Mucosa of rectum (tissue), 2 donors: Measurements from ENCODE around the gene KIAA1143.
A peak's percentile ranks its signal among the peaks of the same experiment; 100 is the strongest.

Experiments used
- H3K27ac ChIP-seq, 2 donors: one replicate each; pipeline ENCODE4 v1.7.0; 2013; ENCODE audit warnings: inconsistent platforms in 2 of 2, low read depth in 2 of 2, low read length in 2 of 2
- H3K27me3 ChIP-seq, 2 donors: one replicate each; pipeline ENCODE4 v1.7.0; 2013; ENCODE audit warnings: low read length in 2 of 2; ENCODE audit not compliant: control insufficient read depth in 2 of 2, insufficient read depth in 2 of 2
- H3K36me3 ChIP-seq, 2 donors: one replicate each; pipeline ENCODE4 v1.7.0; 2013; ENCODE audit warnings: low read length in 2 of 2; ENCODE audit not compliant: control insufficient read depth in 2 of 2, insufficient read depth in 2 of 2
- H3K4me1 ChIP-seq, 2 donors: one replicate each; pipeline ENCODE4 v1.7.0; 2013; ENCODE audit warnings: low read length in 2 of 2, mild to moderate bottlenecking in 1 of 2; ENCODE audit not compliant: control insufficient read depth in 2 of 2, insufficient read depth in 2 of 2
- H3K4me3 ChIP-seq, 2 donors: one replicate each; pipeline ENCODE4 v1.7.0; 2013; ENCODE audit warnings: low read length in 2 of 2
- H3K9ac ChIP-seq, 2 donors: one replicate each; pipeline ENCODE4 v1.7.0; 2013; ENCODE audit warnings: low read length in 2 of 2, low read depth in 1 of 2, mild to moderate bottlenecking in 1 of 2
- H3K9me3 ChIP-seq, 2 donors: one replicate each; pipeline ENCODE4 v1.7.0; 2013; ENCODE audit warnings: low read length in 2 of 2; ENCODE audit not compliant: control insufficient read depth in 2 of 2
- donor health status: healthy.
- donor health status: Normal muscosa, but diverticular disease.

The KIAA1143 gene

DNA sequence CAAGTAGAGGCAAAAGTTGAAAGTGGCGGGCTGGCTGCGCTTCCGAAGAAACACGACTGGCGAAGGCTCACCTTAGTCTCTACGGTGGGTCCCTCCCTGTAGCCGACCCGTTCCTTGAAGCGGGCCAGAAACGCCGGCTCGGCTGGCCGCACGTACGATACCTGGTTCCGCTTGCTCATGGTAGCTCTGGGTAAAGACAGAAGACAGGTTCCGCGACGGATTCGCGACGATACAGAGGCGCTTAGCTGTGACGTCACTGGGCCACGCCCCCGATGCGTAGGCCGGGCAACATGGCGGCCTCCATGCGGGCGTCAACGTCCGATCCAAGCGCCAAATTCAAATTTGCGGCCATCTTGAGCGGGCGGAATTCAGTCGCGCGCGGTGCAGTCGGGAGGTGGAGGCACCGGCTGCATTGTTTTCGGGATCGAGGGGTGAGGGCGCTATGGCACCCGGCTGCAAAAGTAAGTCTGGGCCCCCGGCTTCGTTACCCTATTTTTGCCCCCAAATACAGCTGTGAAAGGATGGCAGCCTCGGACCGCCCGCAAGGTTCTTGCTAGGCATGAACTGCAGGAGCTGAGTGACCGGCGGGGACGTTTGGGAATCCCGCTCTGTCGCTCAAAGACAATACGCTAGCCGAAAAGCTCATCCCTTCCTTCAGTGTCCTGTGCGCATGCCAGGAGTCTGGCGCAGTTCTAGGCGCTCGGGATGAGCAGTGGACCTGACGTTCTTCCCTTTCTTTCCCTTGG lies at the start of gene KIAA1143, which contains the start of gene KIF15:
Gene KIAA1143 (minus strand): TSS at position 196 of the 746 bp plus-strand sequence. CDS start 17 bp downstream, at position 179.
Gene KIF15 (plus strand): TSS at position 371 of the 746 bp plus-strand sequence. CDS start 72 bp downstream, at position 443.
- H3K27me3 ChIP-seq: no peaks in the 10 kb centered on the region
- H3K4me3 ChIP-seq: peak within 1 kb of the TSS; percentile 87 to 90
- H3K9me3 ChIP-seq: peaks cover 4 to 7% of the 10 kb centered on the region in 2 donors
- peak within 1 kb of the TSS; percentile 83 to 86 for H3K9ac ChIP-seq
- peaks cover 8 to 10% of the 10 kb centered on the region in 2 donors for H3K4me1 ChIP-seq
- peaks cover 0 to 10% of the 10 kb centered on the region in 2 donors for H3K36me3 ChIP-seq
- peak within 1 kb of the TSS; percentile 45 to 83 for H3K27ac ChIP-seq

DNA sequence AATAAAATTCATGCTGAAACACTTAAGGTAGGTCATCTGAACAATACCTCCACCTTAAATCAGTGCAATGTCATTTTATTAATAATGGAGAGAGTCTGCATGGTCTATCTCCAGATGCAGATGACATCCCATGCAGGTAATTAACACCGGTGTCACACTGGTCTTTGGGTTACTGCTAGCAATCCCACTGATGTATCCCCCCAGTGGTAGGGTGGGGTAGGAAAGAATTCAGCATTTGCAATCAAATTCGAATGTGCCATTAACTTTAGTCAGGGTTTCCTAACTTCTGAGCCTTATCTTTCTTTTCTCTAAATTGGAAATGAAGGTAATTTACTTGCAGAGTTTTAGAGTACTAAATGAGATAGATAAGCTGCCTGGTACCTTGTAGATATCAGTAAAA lies 44.5 kb upstream of the KIAA1143 start:
- Histone ChIP-seq H3K36me3 (peaks cover 0 to 3% of the 10 kb centered on the region in 2 donors), H3K9ac (no peak overlapping the region), H3K4me3 (no peak overlapping the region), H3K9me3 (no peaks in the 10 kb centered on the region), H3K4me1 (no peaks in the 10 kb centered on the region), H3K27me3 (no peaks in the 10 kb centered on the region), H3K27ac (no peak overlapping the region)

DNA sequence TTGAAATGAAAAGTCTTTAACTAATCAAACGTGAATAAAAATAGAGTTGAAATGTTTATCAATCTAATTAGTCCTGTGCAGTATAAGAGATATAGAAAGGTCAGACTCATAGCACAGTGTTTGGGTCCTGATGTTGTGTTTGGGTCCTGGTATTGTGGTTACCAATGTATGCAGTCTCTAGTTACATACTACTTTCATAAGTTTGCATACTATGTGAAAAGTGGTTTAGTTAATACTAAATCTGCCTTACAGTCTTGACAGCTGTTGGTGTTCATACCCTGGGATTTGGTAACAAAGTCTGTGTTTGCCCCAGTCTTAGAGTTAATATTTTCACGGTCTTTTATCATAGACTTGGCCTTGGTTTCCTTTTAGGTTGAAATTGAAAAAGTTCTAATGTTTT lies 41.9 kb upstream of the KIAA1143 start:
- no peaks in the 10 kb centered on the region for H3K9me3 ChIP-seq
- no peaks in the 10 kb centered on the region for H3K27me3 ChIP-seq
- no peak overlapping the region for H3K4me3 ChIP-seq
- H3K27ac ChIP-seq: no peak overlapping the region
- H3K36me3 ChIP-seq: peaks cover 0 to 5% of the 10 kb centered on the region in 2 donors
- H3K4me1 ChIP-seq: no peaks in the 10 kb centered on the region
- no peak overlapping the region for H3K9ac ChIP-seq

DNA sequence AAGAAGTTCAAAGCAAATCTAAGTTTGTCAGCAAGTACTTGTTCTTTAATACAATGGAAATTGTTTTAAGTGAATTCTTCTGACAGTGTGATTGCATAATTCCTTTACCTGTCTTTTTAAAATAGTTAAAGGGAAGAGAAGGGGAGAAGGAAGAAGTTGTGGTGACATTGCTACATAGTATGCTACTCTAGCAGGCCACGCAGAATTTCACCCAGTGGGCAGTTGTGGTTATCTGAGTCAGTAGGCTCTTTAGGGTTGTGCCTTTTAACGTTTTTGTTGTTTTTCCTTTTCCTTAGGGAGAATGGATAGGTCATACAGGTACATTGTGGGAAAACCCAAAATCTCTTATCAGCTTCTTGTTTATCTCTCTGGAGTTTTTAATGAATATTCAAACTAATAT lies 40.6 kb upstream of the KIAA1143 start:
- Histone ChIP-seq H3K27ac (no peak overlapping the region), H3K9ac (no peak overlapping the region), H3K36me3 (peaks cover 0 to 5% of the 10 kb centered on the region in 2 donors), H3K9me3 (no peaks in the 10 kb centered on the region), H3K27me3 (no peaks in the 10 kb centered on the region), H3K4me3 (no peak overlapping the region), H3K4me1 (no peaks in the 10 kb centered on the region)

DNA sequence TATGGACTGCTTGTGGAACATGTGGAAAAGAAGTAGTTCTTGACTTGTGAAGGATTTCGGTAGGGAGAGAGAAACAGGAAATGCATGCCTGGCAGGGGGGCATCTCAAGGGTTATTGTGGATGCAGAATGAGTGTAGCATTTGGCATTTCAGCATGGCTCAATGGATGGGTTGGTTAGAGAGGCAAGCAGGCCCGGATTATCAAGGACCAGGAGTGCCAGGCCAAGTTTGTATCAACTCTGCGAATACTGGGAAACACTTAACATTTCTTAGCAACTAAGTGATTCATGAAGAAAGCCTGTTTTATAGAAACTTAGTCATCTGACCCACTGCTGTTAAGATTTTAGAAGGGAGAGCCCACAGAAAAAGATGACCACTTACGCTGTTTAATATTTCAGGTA lies 33.8 kb upstream of the KIAA1143 start:
- H3K27ac ChIP-seq: no peak overlapping the region
- no peak overlapping the region for H3K4me3 ChIP-seq
- peaks cover 0 to 6% of the 10 kb centered on the region in 2 donors for H3K36me3 ChIP-seq
- H3K9me3 ChIP-seq: no peaks in the 10 kb centered on the region
- H3K4me1 ChIP-seq: no peaks in the 10 kb centered on the region
- no peaks in the 10 kb centered on the region for H3K27me3 ChIP-seq
- H3K9ac ChIP-seq: no peak overlapping the region

DNA sequence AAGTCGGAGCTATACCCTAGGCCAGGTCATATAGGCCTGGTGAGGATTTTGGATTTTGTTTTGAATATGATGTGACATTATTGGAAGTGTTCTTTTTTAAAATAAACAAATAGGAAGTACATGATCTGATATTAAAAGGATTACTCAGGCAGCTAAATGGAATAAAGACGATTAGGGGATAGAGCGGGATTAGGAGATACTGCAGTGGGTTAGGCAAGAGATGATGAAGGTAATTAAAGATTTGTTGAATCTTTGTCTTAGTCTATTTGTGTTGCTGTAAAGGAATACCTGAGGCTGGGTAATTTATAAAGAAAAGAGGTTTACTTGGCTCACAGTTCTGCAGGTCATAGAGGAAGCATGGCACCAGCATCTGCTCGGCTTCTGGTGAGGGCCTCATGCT lies 21.5 kb upstream of the KIAA1143 start:
- H3K36me3 ChIP-seq: peaks cover 0 to 2% of the 10 kb centered on the region in 2 donors
- H3K9ac ChIP-seq: no peak overlapping the region
- H3K27ac ChIP-seq: no peak overlapping the region
- H3K27me3 ChIP-seq: no peaks in the 10 kb centered on the region
- H3K9me3 ChIP-seq: no peaks in the 10 kb centered on the region
- H3K4me3 ChIP-seq: no peak overlapping the region
- H3K4me1 ChIP-seq: no peaks in the 10 kb centered on the region

DNA sequence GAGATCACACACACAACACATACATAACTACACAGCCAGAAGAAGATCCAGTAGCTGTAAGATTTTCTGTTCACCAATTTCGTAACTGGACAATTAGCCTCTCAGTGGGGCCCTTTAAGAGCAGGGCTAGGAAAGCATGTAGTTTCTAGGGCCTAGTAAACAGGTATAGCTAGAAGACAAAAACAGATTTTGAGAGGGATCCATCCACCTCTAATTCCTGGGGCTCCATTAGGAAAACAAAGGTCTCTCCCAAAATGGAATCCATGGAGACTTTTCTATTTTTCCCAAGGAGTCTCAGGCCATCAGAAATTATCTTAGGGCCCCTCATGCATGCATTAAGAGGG lies 10.7 kb upstream of the KIAA1143 start:
- H3K4me3 ChIP-seq: no peak overlapping the region
- H3K4me1 ChIP-seq: no peaks in the 10 kb centered on the region
- no peak overlapping the region for H3K27ac ChIP-seq
- H3K27me3 ChIP-seq: no peaks in the 10 kb centered on the region
- H3K9ac ChIP-seq: no peak overlapping the region
- H3K36me3 ChIP-seq: no peaks in the 10 kb centered on the region
- H3K9me3 ChIP-seq: peaks cover 3 to 14% of the 10 kb centered on the region in 2 donors

DNA sequence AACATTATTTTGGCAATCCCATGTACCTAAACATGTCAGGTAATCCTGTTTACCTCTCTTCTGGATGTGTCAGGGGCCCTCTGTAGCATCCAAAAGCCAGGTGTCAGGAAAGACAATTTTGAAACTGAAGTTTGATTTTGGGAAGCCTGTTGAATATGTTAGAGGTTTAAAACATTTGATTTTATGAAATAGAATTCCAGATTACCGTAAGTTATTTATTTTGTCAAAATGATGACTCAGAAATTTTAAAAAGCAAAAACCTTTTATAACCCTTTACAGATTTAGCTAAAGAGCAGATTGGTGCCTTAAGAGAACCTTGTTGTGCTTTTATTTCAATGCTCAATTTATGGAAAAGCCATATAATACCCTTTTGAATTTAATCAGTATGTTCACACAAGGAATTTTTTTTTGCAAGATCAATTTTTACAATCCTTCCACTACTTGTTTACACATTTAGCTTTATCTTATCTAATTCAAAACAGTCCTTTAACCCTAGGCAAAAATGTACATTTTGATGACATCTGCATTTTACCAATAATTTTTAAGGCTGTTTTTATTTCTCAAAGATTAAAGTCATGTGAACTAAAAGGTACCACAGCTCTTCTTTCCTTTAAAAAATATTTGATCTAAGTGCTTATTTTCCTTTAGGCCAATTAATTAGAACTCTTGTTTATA lies 10.1 kb upstream of the KIAA1143 start:
- Histone ChIP-seq H3K9ac (no peak overlapping the region), H3K4me1 (no peaks in the 10 kb centered on the region), H3K4me3 (no peak overlapping the region), H3K9me3 (peaks cover 3 to 14% of the 10 kb centered on the region in 2 donors), H3K27ac (no peak overlapping the region), H3K27me3 (no peaks in the 10 kb centered on the region), H3K36me3 (no peaks in the 10 kb centered on the region)

DNA sequence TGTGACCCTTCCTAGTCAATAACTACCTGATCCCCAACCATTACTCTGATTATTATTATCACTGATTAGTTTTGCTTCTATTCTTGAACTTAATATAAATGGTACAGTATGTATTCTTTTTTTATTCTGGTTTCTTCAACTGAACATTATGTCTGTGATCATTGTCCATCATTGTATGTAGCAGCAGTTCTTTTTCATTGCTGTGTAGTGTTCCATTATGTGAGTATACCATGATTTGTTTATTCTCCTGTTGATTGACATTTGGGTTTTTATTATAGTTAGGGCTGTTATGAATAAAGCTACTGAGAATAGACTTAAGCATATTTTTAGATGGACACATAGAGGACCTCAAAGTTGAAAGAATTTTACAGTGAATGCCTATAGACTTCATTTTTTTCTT lies 2.8 kb upstream of the KIAA1143 start:
- H3K36me3 ChIP-seq: peaks cover 0 to 3% of the 10 kb centered on the region in 2 donors

DNA sequence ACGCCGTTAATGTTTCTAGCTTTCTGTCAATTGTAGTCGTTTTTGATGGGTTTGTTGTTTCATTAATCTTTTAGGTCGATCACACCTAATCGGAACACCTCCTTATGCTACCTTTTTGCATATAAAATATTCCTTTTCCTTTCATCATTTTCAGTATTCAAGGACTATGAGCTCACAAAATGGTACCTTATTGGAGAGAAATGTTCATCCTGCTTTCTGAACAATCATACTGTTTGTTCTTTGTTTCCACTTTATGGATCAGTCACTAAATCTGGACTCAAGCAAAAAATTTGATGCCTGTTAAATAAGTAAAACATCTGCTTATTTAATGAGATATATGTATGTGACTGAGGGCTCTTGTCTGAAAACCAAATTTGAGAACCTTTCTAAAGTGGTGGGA lies 1.3 kb upstream of the KIAA1143 start:
- Histone ChIP-seq H3K36me3 (peaks cover 0 to 10% of the 10 kb centered on the region in 2 donors), H3K9ac (no peak overlapping the region), H3K4me3 (peak overlapping the region; percentile 87 to 90)

More for the DNA sequence above, 2.8 kb upstream of the KIAA1143 start:
- peaks cover 8 to 10% of the 10 kb centered on the region in 2 donors for H3K4me1 ChIP-seq
- H3K9me3 ChIP-seq: no peaks in the 10 kb centered on the region
- no peak overlapping the region for H3K4me3 ChIP-seq
- no peak overlapping the region for H3K27ac ChIP-seq
- no peak overlapping the region for H3K9ac ChIP-seq
- H3K27me3 ChIP-seq: no peaks in the 10 kb centered on the region

More for the DNA sequence above, 1.3 kb upstream of the KIAA1143 start:
- Histone ChIP-seq H3K4me1 (peaks cover 8 to 10% of the 10 kb centered on the region in 2 donors), H3K9me3 (peaks cover 0 to 2% of the 10 kb centered on the region in 2 donors), H3K27ac (no peak overlapping the region), H3K27me3 (no peaks in the 10 kb centered on the region)
